Ishikawa (cell line): ENCODE results near the gene VCAN.

Experiments used
- EP300 ChIP-seq: IDR thresholded peaks from 2 replicates; pipeline ENCODE4 v1.6.1; 2012; ENCODE audit warnings: borderline replicate concordance
- NFIC ChIP-seq: IDR thresholded peaks from 2 replicates; pipeline ENCODE4 v1.6.1; 2012
- RAD21 ChIP-seq: IDR thresholded peaks from 2 replicates; pipeline ENCODE4 v1.6.1; 2012; ENCODE audit warnings: low read depth
- TF ChIP-seq, protein P1 (sequence below): IDR thresholded peaks from 2 replicates; pipeline ENCODE4 v1.6.1; 2012
- TF ChIP-seq, protein P2 (sequence below): IDR thresholded peaks from 2 replicates; pipeline ENCODE4 v1.6.1; 2012; ENCODE audit warnings: low read depth, mild to moderate bottlenecking

DNA sequence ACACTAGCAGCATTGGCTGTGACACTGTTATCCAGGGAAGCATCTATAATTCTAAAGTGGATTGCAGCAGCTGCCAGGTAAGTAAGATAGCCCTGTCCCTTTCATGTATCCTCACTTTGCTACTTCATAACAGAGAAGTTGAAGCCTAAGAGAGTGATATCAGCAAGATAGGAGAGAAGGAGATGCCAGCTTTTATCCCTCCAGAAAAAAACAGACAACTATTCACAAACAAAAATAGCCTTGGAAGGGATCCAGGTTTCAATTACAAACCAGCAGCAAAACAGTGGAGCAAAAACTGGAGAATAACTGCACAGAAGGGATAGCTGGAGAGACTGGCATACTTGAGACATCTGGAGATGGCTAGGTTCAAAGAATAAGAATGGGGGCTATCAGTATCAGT lies 19.6 kb upstream of the VCAN start:
- no peak for TF ChIP-seq NFIC
- no peak for TF ChIP-seq RAD21
- TF ChIP-seq, protein P1, sequence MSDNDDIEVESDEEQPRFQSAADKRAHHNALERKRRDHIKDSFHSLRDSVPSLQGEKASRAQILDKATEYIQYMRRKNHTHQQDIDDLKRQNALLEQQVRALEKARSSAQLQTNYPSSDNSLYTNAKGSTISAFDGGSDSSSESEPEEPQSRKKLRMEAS, result no peak
- no peak for TF ChIP-seq EP300
- TF ChIP-seq, protein P2, sequence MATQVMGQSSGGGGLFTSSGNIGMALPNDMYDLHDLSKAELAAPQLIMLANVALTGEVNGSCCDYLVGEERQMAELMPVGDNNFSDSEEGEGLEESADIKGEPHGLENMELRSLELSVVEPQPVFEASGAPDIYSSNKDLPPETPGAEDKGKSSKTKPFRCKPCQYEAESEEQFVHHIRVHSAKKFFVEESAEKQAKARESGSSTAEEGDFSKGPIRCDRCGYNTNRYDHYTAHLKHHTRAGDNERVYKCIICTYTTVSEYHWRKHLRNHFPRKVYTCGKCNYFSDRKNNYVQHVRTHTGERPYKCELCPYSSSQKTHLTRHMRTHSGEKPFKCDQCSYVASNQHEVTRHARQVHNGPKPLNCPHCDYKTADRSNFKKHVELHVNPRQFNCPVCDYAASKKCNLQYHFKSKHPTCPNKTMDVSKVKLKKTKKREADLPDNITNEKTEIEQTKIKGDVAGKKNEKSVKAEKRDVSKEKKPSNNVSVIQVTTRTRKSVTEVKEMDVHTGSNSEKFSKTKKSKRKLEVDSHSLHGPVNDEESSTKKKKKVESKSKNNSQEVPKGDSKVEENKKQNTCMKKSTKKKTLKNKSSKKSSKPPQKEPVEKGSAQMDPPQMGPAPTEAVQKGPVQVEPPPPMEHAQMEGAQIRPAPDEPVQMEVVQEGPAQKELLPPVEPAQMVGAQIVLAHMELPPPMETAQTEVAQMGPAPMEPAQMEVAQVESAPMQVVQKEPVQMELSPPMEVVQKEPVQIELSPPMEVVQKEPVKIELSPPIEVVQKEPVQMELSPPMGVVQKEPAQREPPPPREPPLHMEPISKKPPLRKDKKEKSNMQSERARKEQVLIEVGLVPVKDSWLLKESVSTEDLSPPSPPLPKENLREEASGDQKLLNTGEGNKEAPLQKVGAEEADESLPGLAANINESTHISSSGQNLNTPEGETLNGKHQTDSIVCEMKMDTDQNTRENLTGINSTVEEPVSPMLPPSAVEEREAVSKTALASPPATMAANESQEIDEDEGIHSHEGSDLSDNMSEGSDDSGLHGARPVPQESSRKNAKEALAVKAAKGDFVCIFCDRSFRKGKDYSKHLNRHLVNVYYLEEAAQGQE, result no peak
